ENCODE data around the gene SIPA1L2.

The SIPA1L2 gene

DNA sequence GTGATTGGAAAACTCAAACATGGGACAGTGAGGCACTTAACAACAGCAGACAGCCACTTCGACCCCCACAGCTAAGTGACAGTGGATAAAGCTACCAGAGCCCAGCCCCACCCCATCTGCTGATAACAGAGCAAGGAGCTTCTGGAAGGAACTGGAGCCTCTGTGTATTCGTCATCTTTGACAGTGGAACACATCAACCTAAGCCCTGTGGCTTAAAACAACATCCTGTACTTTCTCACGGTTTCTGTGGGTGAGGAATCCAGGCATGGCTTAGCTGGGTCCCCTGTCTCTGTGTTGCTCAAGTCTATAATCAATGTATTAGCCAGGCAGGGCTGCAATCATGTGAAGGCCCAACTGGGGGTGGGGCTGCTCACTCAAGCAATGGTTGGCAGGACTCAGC lies 18.4 kb upstream of the SIPA1L2 start:
- DNase-seq = no peak

DNA sequence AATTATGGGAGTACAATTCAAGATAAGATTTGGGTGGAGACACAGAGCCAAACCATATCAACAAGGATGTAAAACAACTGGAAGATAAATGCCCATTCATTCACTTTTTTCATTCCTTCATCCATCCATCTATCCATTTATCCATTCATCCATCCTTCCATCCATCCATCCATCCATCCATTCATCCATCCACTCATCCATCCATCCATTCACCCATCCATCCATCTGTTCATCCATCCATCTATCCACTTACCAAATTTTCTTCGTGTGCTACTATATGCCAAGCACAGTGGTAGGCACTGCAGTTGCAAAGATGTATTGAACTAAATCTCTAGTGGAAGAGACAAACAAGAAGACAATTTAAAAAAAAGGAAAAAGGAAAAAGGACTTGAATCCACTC lies 14.3 kb upstream of the SIPA1L2 start:
- no peak for DNase-seq

DNA sequence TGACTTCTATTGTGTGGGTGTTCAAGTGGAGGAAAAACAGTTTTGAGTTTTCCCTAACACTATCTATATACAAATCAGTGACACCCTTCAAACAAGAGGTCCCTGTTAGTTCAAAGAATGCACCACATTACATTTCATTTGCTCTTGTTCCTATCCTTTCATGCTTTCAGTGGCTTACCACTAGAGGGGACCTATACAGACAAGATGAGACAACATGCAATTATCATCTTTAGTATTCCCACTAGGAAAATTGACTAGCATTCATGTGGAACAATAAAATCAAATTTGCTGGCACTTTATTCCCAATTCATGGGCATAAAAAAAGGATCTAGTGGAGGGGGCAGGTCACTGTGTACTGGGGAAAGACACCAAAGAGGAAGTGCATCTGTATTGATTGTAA lies 13.3 kb upstream of the SIPA1L2 start:
- no peak for DNase-seq

DNA sequence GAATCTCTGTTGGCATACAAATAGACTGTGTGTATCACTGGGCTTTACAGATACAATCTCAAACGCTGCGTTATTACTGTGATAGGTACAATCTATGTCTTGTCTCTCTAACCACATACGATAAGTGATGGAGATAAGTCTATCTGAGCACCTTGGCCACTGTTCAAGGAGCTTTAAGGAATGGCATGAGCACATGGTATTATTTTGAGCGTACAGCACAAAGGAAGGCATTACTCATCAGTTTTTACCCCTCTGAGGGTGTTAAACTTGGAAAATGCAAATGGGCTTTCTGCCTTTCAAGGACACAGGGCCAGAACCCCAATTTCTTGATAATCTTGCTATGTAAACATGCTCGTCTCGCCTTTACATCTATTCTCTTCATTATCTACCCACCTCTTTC lies 11.6 kb upstream of the SIPA1L2 start:
- DNase-seq = no peak

DNA sequence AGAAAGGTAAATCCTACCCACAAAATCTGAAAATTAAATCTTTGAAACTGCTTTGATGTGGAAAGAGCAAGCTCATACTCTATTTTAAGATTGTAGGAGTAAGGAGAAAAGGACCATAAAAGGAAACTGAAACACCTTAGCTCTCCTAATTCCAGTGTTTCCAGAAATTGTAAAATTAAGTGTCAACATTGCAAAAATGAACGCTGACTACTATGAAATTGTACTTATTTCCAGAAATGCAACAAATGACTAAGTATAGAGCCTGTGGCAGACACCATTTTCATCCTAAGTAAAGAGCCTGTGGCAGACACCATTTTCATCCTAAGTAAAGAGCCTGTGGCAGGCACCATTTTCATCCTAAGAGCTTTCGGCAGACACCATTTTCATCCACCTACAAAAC lies 6.9 kb upstream of the SIPA1L2 start:
- no peak for DNase-seq

DNA sequence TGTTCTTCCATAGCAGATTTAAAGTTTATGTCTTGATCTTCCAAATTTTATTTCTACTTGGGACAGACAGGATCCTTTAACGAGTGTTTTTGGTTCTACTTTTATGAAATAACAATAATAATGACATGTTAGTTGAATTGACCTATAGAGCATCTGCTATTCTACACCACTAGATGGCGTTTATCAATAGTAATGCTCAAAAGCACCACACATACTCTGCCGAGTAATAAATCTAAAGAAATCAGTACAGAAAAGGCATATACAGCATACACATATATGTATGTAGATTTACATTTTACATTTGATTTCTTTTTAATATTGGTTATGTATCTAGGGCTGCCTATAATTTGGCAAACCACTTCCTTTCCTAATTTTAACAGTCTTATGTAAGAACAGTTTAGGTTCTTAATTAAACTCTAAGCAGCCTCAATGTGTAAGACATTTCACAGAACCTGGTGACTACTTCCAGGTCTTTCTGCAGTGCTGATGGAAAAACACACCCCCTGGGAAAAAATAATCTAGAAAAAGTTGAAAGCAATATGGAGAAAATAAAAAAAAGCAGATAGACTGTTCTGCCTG lies 5.9 kb upstream of the SIPA1L2 start:
- no peak for DNase-seq

DNA sequence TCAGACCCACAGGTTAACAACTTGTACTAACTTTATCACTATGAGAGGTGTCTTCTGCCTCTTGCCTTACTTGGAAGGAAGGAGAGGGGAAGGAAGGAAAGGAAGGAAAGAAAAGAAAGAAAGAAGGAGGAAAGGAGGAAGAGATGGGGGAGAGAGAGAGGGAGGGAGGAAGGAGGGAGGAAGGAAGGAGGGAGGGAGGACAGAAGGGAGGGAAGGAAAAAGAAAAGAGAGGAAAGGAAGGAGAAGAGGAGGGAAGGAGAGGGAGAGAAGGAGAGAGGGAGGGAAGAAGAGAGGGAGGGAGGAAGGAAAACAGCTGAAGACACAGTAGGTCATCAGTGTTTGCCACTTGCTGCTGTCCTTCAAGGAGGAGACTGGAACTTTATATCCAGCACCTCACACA lies 5.3 kb upstream of the SIPA1L2 start:
- DNase-seq = no peak

DNA sequence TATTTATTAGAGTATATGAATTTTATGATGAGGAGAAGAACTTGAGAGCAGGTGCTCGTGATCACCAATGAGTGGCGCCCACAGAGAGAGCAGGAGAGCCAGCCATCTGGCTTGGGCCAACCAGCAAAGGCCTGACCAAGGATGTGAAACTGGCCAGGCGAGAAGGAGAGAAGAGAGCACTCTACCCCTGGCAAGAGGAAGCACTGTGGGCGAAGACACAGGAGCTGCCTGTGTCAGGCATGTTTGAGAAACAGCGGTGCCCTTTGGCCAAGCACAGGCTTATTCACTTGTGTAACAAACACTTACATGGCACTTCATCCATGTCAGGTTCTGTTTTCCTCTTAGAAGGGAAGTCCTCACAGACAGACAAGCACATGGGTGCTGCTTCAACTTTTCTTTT lies 4.2 kb upstream of the SIPA1L2 start:
- DNase-seq = no peak

DNA sequence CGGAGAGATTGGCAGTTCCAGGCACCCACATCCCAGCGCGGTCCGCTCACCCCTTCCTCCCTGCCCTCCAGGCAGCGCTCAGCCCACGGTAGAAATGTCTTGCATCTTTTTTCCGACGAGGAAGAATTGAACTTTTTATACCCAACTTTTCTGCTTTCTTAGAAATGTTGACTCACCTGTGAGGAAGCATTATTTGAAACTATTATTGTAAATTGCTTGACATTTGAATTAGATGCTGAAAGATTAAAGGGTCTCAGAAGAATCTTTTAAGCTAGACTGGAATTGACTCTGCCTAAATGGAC lies 912 bp upstream of the SIPA1L2 start:
- DNase-seq = no peak

DNA sequence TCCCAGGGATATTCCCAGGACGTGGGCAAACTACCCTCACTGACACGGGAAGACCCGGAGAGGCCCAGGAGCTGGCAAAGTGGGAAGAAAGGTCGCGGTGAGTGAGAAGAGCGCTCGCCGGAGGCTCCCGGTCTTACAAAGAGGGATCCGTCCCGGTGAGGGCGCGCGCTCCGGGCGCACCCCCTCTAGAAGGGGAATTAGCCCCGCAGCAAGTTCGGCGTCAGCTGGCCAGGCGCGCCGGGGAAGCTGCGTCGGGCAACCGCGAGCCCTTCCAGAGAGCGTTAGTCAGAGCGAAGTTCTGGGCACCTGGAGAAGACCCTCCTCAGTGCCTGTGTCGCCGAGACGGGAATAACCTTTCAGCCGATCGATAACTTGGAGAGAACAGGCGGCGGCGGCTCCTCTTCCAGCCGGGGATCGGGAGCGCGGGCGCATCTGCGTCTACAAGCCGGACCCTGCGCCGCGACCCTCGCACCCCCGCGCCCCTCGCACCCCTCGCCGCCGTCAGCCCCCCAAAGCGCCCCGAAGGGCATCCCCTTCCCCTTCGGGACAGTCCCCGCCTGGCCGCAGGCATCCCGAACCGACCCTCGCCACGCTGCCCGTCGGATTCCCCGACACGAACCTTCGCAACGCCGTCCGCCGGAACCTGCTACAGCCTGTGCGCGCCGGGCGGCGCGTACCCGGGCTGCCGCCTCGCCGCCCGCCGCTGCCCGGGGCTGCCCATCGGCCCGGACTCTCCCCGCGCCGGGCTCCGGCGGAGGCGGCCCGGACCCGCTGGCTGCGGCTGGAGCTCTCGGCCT lies 485 bp downstream of the SIPA1L2 start:
- peak; percentile 30 for DNase-seq

DNA sequence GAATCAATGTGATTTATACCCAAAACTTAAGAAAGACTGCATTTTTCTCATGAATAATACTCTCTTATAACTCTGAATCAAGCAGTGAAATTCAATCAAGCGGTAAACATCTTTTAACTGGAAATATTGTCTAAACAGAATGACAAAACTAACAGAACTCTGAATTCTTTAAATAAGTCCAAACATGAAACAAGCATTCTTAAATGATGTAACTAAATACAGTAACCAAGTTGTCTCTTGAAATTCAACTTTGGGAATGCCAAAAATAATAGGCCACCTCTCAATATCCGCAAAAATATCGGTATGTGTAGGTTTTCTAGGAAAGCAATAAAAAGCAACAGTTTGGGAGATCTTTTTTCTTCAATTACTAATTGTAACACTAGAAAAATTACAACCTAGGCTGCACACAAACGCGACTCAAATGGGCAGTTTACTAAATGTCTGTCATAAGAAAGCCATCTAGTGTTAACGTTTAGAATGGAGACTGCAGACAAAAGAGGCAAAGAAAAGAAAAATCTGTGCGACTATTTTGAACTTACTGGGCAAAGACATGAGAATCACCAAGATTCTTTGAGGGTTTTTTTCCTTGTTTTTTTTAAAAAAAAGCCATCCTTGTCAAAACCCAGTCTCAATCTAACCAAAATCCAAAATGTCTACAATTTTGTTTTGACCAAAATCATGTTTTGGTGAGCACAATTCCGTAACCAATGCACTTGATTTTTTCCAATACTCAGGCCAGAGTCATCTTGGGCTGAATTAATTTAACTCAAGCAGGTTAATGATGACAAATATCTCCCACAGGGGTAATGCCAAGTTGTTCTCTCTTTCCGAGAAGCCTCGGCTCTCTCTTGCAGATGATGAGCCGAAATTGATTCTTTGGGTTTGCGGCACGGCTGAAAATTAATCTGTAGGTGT lies 1.3 kb downstream of the SIPA1L2 start:
- DNase-seq = no peak

DNA sequence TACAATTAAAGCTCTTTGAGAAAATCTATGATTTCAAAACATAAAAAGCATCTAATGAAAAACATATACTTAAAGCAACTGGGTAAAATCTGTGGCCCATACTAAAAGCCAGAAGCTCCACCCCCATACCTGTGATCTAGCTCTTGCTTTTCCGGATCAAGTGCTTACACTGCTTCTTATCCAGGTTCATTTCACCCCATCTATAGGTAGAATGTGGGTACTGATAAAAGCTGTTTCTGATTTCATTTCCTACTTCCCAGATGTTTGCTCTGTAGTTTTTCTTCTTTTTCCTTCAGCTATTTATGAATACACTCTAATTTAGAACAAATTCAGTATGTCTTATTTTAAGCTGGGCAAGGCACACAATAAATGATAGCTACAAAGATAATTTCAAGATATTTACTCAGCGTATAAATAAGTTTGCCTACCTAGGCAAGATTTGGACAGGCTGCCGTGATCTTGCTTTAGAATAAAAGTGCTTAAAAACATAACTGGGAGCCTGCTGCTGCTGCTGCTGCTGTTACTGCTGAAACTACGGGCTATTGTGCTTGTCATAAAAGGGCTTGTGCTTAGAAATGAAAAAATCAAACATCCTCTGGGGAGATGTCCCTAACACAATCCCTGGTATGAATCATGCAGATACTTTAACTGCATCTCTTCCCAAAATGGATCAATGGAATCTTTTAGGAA lies 2.1 kb downstream of the SIPA1L2 start:
- no peak for DNase-seq

DNA sequence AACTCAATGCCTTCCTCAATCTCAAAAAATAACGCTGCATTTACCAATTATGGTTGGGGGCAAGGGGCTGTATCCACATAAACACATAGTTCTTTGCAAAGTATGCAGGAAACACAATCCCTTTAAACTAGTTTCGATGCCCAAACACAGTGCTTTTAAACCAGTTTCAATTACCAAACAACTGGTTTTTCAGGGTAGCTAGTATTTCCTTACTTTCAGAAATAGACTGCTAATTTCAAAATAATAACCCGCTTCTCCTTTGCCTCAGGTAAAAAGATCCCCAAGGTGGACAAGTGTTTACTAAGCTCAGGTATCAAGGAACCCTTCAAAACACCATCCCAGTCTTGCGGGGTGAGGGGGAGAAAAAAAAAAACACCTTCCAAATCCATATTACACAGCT lies 2.8 kb downstream of the SIPA1L2 start:
- DNase-seq = no peak

DNA sequence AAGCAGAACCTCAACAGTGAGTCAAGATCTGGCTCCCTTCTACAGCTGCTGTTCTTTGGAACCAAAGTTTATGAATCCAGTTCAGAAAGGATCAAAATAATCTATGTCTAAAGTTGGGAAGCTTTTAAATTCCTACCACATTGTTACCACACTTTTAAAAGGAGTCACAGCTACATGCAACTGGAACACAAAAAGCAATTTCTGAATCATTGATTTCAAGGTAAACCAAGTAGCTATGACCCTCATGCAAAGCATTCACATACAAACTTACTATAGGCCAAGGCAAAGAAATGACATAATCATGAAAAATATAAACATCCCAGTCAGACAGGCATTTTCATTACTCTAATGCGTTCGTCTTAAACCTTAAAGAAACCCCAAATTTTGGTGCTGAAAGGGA lies 3.5 kb downstream of the SIPA1L2 start:
- no peak for DNase-seq

DNA sequence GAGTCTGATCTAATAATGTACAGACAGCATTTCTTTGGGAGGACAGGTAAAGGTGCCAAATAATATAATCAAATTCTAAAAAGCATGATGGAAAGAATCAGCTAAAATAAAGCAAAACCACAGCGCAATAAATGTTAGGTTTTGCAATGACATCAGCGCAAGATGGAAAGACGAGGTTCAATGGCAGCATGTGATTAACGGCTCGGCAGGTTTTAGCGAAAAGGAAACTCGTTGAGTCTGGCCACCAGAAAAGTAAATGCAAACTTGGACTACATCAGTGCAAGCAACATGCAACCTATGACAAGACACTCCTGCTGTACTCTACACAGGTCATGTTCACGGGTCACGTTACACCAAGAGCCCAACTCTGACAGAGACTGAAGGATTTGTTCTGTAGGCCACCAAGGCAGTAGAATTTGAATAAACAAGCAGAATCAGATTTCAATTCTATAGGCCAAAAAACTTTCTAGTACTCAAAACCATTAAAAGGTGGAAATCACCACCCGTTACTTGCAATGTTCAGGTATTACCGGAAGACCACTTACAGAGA lies 4.5 kb downstream of the SIPA1L2 start:
- DNase-seq = no peak

DNA sequence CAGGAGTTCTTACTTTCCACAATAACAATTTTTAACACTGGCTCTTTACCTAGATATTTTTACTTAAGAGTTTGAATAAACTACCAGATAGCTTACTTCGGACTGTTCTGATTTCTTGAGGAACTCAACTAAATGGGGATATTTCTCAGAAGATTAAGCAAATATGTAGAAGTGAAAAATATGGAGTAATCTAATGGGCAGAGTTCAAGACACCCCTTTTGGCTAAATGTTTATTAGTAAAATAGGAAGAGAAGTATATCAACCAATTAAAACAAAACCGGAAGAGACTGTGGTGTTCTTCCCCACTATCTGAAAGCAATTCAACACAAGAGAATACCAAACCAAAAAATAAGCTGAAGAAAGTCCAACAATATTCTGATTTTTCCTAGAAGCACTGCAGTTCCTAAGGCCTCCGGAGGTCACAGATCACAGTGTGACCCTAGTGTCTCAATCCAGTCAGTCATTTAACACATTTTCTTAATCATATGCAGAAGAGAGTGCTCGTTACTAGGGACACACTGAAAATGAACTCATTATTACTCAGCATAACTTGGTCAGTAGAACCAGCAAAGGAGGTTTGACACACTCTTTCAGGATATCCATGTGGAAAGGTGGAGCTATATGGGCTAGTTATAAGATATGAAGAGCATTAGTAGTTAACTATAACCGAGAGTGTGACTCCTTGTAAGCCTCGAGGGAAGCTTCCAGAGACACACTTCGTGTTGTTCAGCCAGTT lies 5.2 kb downstream of the SIPA1L2 start:
- DNase-seq = no peak

DNA sequence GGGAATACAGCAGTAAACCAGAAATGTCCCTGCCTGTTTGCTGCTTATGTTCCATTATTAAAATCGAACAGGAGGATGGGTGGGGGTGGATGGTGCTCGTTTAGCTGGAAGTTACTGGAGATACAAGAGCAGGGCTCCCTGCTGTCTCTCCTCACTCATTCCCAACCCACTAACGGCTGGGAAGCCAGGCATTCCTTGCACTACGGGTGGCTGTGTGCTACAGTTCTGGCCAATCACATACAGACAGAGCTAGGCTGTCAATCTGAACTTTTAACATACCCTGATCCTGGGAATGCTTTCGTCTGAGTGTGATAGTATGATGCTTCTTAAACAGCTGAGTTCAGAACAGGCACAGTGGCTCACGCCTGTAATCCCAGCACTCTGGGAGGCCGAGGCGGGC lies 7.0 kb downstream of the SIPA1L2 start:
- no peak for DNase-seq

DNA sequence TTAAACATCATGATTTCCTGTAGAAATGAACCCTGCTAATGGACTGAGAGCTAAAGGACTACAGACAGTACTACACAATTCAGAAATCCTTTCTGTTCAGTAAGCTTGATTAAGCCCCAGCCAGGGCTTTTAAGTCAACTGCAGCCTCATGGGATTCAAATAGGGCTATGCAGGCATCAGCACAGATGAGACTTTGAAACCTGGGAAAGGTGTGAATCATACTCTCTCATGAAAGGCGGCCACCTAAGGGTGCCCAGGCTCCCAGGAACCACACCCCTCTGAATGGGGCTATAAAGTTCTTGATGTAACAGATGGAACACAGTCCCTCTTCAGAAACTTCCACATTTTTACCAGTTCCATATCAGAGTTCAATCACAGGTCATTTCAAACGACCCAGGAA lies 7.6 kb downstream of the SIPA1L2 start:
- DNase-seq = no peak

DNA sequence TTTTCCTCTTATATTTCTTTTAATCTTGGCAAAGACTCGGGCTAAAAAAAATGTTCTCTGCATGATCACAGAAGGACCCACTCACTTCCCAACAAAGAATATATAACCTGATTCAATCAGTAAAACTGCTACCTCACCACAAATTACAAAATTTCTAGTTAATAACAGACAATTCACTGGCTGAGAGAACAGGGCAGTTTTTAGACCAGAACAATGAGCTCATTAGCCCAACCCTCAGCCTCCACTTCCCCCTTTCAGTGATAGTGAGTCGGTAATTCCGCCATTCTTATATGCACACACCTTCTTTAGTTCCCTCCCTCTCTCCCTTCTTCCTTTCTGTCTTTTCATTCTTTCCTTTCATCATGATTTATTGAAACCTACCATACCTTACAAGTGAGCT lies 8.9 kb downstream of the SIPA1L2 start:
- DNase-seq = no peak

DNA sequence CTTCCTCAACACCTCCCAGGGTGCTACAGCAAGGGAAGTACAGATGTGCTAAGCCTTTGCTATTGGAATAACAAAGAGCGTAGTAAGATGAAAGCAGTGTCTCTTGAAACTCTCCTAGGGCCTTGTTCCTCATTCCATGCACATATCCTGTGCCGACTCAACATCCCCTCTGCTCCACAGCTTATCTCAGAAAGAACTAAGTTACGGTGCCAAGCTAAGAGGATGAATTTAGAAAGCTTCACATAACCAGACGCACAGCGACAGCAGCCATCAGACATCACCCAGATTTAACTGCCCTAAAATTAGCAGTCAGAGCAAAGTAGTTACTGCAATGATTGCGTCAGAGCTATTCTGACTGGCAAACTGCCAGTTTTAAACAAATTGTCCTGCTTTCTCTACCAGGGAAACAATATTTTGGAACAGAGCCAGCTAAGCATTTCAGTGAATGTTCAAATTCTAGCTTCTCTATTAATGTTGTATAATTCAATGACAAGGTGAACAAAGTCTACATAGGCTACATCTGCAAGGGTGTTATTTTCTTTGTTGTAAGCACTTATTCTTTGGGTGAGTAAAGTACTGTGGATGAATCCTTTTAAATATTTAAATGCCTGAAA lies 9.5 kb downstream of the SIPA1L2 start:
- DNase-seq = no peak

DNA sequence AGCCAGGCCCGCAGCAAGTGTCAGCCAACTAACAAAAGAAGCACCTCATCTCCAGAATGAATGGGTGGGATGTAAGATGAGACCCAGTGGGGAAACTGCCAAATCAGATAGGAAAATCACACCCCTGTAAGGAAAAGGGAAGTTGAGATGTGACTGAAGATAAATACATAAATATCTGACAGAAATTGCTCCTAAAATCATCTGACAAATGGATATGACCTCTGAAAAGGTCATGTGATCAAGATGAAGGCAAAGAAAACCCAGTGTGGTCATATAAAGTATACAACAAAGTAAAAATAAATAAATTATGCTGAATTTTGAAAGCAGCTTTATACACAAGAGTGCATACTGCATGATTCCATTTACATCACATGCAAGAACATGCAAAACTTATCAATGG lies 12.7 kb downstream of the SIPA1L2 start:
- no peak for DNase-seq

DNA sequence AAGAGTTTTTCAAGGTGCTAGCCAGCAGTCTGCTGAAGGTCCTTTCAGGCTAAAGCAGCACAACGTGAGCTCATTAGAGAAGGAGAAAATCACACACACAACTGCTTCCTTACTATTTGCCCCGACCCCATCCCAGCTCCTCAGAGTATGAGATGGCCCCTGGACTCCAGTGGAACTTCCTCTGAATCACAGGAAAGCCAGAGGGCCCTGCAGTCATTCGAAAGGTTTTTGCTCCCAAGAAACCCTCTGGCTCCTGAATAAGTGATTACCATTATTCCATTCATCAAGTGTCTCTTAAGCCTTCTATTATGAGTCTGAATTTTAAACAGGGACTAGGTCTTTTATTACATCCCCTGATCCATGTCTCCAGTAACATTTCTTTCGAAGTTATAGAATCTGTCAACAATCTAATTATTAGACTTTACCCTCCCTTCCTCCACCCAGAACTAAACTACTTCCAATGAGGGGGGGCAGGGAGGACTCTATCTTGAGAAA lies 14.6 kb downstream of the SIPA1L2 start:
- no peak for DNase-seq

All from activated naive CD4-positive, alpha-beta T cell treated with Interleukin-2 at 50 U/mL for 16 hours (primary cell).